MM.1S (cell line): ENCODE results near the gene SAMHD1.

Experiments
- EZH2 ChIP-seq: fragments of 300-600 bp; sonication (generic); optimal IDR thresholded peaks from 2 replicates; pipeline ENCODE3; 2017; ENCODE audit warnings: low read depth, mild to moderate bottlenecking, antibody characterized with exemption, low read length, mixed read lengths
- EZH2phosphoT487 ChIP-seq: fragments of 300-600 bp; sonication (generic); IDR thresholded peaks from 2 replicates; pipeline ENCODE4 v1.6.1; 2018; ENCODE audit warnings: antibody characterized with exemption, low read length
- TF ChIP-seq, protein P1 (sequence below): fragments of 300-600 bp; sonication (generic); IDR thresholded peaks from 2 replicates; pipeline ENCODE4 v1.5.1; 2016; ENCODE audit warnings: antibody characterized with exemption, low read length, mixed read lengths

GRCh38 chr20:36932476-36933426, 18.8 kb downstream of the SAMHD1 start:
- TF ChIP-seq, protein P1, sequence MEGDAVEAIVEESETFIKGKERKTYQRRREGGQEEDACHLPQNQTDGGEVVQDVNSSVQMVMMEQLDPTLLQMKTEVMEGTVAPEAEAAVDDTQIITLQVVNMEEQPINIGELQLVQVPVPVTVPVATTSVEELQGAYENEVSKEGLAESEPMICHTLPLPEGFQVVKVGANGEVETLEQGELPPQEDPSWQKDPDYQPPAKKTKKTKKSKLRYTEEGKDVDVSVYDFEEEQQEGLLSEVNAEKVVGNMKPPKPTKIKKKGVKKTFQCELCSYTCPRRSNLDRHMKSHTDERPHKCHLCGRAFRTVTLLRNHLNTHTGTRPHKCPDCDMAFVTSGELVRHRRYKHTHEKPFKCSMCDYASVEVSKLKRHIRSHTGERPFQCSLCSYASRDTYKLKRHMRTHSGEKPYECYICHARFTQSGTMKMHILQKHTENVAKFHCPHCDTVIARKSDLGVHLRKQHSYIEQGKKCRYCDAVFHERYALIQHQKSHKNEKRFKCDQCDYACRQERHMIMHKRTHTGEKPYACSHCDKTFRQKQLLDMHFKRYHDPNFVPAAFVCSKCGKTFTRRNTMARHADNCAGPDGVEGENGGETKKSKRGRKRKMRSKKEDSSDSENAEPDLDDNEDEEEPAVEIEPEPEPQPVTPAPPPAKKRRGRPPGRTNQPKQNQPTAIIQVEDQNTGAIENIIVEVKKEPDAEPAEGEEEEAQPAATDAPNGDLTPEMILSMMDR: no peak
- TF ChIP-seq EZH2 (no peak), EZH2phosphoT487 (no peak)
